IMR-90 (cell line): ENCODE measurements around the gene STEAP4.

Experiments used
- CEBPB ChIP-seq: IDR thresholded peaks from 2 replicates; pipeline ENCODE4 v1.6.1; 2012; ENCODE audit warnings: low read depth, low read length, improper control_type of control experiment
- CHD1 ChIP-seq: IDR thresholded peaks from 2 replicates; pipeline ENCODE4 v1.6.1; 2012; ENCODE audit warnings: low read depth, low read length, improper control_type of control experiment
- CTCF ChIP-seq: conservative IDR thresholded peaks from 2 replicates; pipeline ENCODE4 v1.5.1; 2012; ENCODE audit warnings: mild to moderate bottlenecking, low read depth, low read length, improper control_type of control experiment
- MAFK ChIP-seq: IDR thresholded peaks from 2 replicates; pipeline ENCODE4 v1.6.1; 2012; ENCODE audit warnings: low read depth, low read length, improper control_type of control experiment
- MAZ ChIP-seq: IDR thresholded peaks from 2 replicates; pipeline ENCODE4 v1.6.1; 2012; ENCODE audit warnings: low read depth, mild to moderate bottlenecking, low read length, improper control_type of control experiment, moderate library complexity, borderline replicate concordance
- MXI1 ChIP-seq: IDR thresholded peaks from 2 replicates; pipeline ENCODE4 v1.6.1; 2012; ENCODE audit warnings: low read depth, mild to moderate bottlenecking, low read length, moderate library complexity, borderline replicate concordance
- POLR2A ChIP-seq: IDR thresholded peaks from 2 replicates; pipeline ENCODE4 v1.6.1; 2012; ENCODE audit warnings: mild to moderate bottlenecking, low read depth, low read length
- RAD21 ChIP-seq: IDR thresholded peaks from 2 replicates; pipeline ENCODE4 v1.6.1; 2012; ENCODE audit warnings: low read length, improper control_type of control experiment
- RFX5 ChIP-seq: IDR thresholded peaks from 2 replicates; pipeline ENCODE4 v1.8.0; 2012; ENCODE audit warnings: low read depth, mild to moderate bottlenecking, low read length, moderate library complexity
- TF ChIP-seq, protein P1 (sequence below): fragments of 150-350 bp; IDR thresholded peaks from 2 replicates; pipeline ENCODE4 v1.6.1; 2017; ENCODE audit warnings: mild to moderate bottlenecking, antibody characterized with exemption, low read length, low read depth

GRCh38 chr7:88355011-88355410 is 48.3 kb upstream of the STEAP4 start:
- TF ChIP-seq CTCF (no peak), POLR2A (no peak), RAD21 (no peak), CHD1 (no peak), MXI1 (no peak), MAZ (no peak), MAFK (no peak), RFX5 (no peak), CEBPB (no peak)
- TF ChIP-seq, protein P1, sequence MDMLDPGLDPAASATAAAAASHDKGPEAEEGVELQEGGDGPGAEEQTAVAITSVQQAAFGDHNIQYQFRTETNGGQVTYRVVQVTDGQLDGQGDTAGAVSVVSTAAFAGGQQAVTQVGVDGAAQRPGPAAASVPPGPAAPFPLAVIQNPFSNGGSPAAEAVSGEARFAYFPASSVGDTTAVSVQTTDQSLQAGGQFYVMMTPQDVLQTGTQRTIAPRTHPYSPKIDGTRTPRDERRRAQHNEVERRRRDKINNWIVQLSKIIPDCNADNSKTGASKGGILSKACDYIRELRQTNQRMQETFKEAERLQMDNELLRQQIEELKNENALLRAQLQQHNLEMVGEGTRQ: no peak
